SW 1271 (cell line): ENCODE results near the gene NR2C1.

Experiments used
- DNase-seq, 2 experiments: peaks; one replicate each; lab custom pipeline; 2025; lab: John Stamatoyannopoulos, UW

The NR2C1 gene

GRCh38 chr12:95083938-95084337 is 10.5 kb upstream of the NR2C1 start:
- peak in 1 of 2 experiments; percentile 56 for DNase-seq

GRCh38 chr12:95083471-95083870 is 10.1 kb upstream of the NR2C1 start:
- no peak for DNase-seq

GRCh38 chr12:95077341-95077740 is 3.9 kb upstream of the NR2C1 start:
- no peak for DNase-seq

- DNase-seq: no peak
Measured at GRCh38 chr12:95074766-95075165, 1.3 kb upstream of the NR2C1 start.

GRCh38 chr12:95073698-95074520 is 491 bp upstream of the NR2C1 start:
- DNase-seq: no peak

- DNase-seq: no peak
Measured at GRCh38 chr12:95070378-95070777, 3.0 kb downstream of the NR2C1 start.

- no peak for DNase-seq
Measured at GRCh38 chr12:95066091-95066855, 7.1 kb downstream of the NR2C1 start.

- no peak for DNase-seq
Measured at GRCh38 chr12:95060951-95061350, 12.5 kb downstream of the NR2C1 start.

- no peak for DNase-seq
Measured at GRCh38 chr12:95059984-95060383, 13.4 kb downstream of the NR2C1 start.

- DNase-seq: no peak
Measured at GRCh38 chr12:95057424-95057823, 16.0 kb downstream of the NR2C1 start.

GRCh38 chr12:95055057-95055456 is 18.4 kb downstream of the NR2C1 start:
- no peak for DNase-seq

GRCh38 chr12:95054206-95054605 is 19.2 kb downstream of the NR2C1 start:
- DNase-seq: no peak

- DNase-seq: no peak
Measured at GRCh38 chr12:95051241-95051640, 22.2 kb downstream of the NR2C1 start.

GRCh38 chr12:95037906-95038305 is 35.5 kb downstream of the NR2C1 start:
- no peak for DNase-seq

- DNase-seq: no peak
Measured at GRCh38 chr12:95034750-95035149, 38.7 kb downstream of the NR2C1 start.

- no peak for DNase-seq
Measured at GRCh38 chr12:95022477-95022876, 50.9 kb downstream of the NR2C1 start.

- DNase-seq: no peak
Measured at GRCh38 chr12:95017482-95017881, 55.9 kb downstream of the NR2C1 start.

- no peak for DNase-seq
Measured at GRCh38 chr12:95016120-95016519, 57.3 kb downstream of the NR2C1 start.

- DNase-seq: no peak
Measured at GRCh38 chr12:95014554-95014953, 58.9 kb downstream of the NR2C1 start.

GRCh38 chr12:95006206-95006605 is 67.2 kb downstream of the NR2C1 start:
- no peak for DNase-seq

- DNase-seq: no peak
Measured at GRCh38 chr12:95004610-95005009, 68.8 kb downstream of the NR2C1 start.

- no peak for DNase-seq
Measured at GRCh38 chr12:95003921-95004272, 69.5 kb downstream of the NR2C1 start.

- peak; percentile 86 to 96 for DNase-seq
Measured at GRCh38 chr12:95003213-95003920, 70.1 kb downstream of the NR2C1 start, which contains the start of gene NDUFA12. TSS of gene NDUFA12 (minus strand) at chr12:95003697. CDS start at chr12:95003680, 17 bp downstream.
